CD4-positive, CD25-positive, alpha-beta regulatory T cell (primary cell): ENCODE measurements around the gene NATD1. TPM values are rescaled to one million over a fixed set of nuclear protein-coding genes. Genes with fewer than 3 reads are reported as not detected.
A peak's percentile ranks its signal among the peaks of the same experiment; 100 is the strongest.

ENCODE experiments used
- ATAC-seq, 2 donors: fragments of 150-1000 bp; cut with Tn5 transposase; one replicate each; pipeline ENCODE4 v1.10.0; 2021; ENCODE audit warnings: low read depth in 2 of 2, moderate number of reproducible peaks in 2 of 2, moderate library complexity in 1 of 2
- DNase-seq, 3 donors: peaks; one replicate each; pipeline versions ENCODE4 v3.0.0 to v3.0.0-alpha.2; 2012 to 2022; ENCODE audit warnings: mixed read lengths in 1 of 3
- H3K27ac ChIP-seq: one replicate; pipeline ENCODE4 v1.7.0; 2013; ENCODE audit warnings: mild to moderate bottlenecking, low read length; ENCODE audit not compliant: insufficient read depth, poor library complexity, severe bottlenecking
- H3K27me3 ChIP-seq: one replicate; pipeline ENCODE4 v1.7.0; 2013; ENCODE audit warnings: low read length; ENCODE audit not compliant: control insufficient read depth, insufficient read depth
- H3K36me3 ChIP-seq: one replicate; pipeline ENCODE4 v1.7.0; 2013; ENCODE audit warnings: mild to moderate bottlenecking, low read length, moderate library complexity; ENCODE audit not compliant: control insufficient read depth, insufficient read depth
- H3K4me1 ChIP-seq: 2 replicates; pipeline ENCODE4 v1.7.0; 2013; ENCODE audit warnings: mild to moderate bottlenecking, low read length; ENCODE audit not compliant: insufficient read depth, control insufficient read depth, poor library complexity, severe bottlenecking
- H3K4me3 ChIP-seq: one replicate; pipeline ENCODE4 v1.7.0; 2013; ENCODE audit warnings: low read depth, mild to moderate bottlenecking, low read length, moderate library complexity
- H3K9me3 ChIP-seq, 2 experiments: 1 replicate in 1 of 2; 2 replicates in 1 of 2; pipeline ENCODE4 v1.7.0; 2013; ENCODE audit warnings: low read length in 2 of 2, mild to moderate bottlenecking in 1 of 2, moderate library complexity in 1 of 2; ENCODE audit not compliant: control insufficient read depth in 2 of 2
- H3K27ac Mint-ChIP-seq, 3 donors: one replicate each; pipeline ENCODE4 v1.8.0; 2020 to 2022; ENCODE audit warnings: mild to moderate bottlenecking in 3 of 3, mixed read lengths in 3 of 3, moderate library complexity in 2 of 3
- H3K27me3 Mint-ChIP-seq: one replicate; pipeline ENCODE4 v1.8.0; 2022; ENCODE audit warnings: mild to moderate bottlenecking, mixed read lengths
- H3K36me3 Mint-ChIP-seq: one replicate; pipeline ENCODE4 v1.8.0; 2020; ENCODE audit warnings: mixed read lengths
- H3K4me1 Mint-ChIP-seq, 4 donors: one replicate each; pipeline ENCODE4 v1.8.0; 2020 to 2022; ENCODE audit warnings: mixed read lengths in 4 of 4, mild to moderate bottlenecking in 1 of 4
- H3K4me3 Mint-ChIP-seq, 4 donors: one replicate each; pipeline ENCODE4 v1.8.0; 2020 to 2022; ENCODE audit warnings: mild to moderate bottlenecking in 4 of 4, mixed read lengths in 4 of 4, moderate library complexity in 3 of 4
- H3K9me3 Mint-ChIP-seq, 7 donors: one replicate each; pipeline ENCODE4 v1.8.0; 2020 to 2022; ENCODE audit warnings: mixed read lengths in 7 of 7, mild to moderate bottlenecking in 3 of 7, moderate library complexity in 2 of 7
- polyA plus RNA-seq, 4 donors: library from polyadenylated mRNA; unstranded; fragments of 300-500 nt; fragmentation: Illumina TruSeq; gene quantifications; one replicate each; pipeline ENCODE4 v1.2.3, GENCODE V29; 2021
- total RNA-seq: library from RNA; stranded (reverse); gene quantifications from one replicate; pipeline ENCODE4 v1.2.3, GENCODE V29; 2022

Gene NATD1
- total and polyA plus RNA-seq, 5 donors from 2014 or later = 2.8 to 12.7 (median 2.9) TPM

GRCh38 chr17:21268596-21269188, 15.5 kb upstream of the NATD1 start:
- Histone ChIP-seq H3K27ac (peak overlapping the region; percentile 43), H3K36me3 (no peaks in the 10 kb centered on the region), H3K27me3 (no peaks in the 10 kb centered on the region), H3K4me3 (no peak overlapping the region), H3K9me3 (no peaks in the 10 kb centered on the region), H3K4me1 (peaks cover 16% of the 10 kb centered on the region)
- DNase-seq (no peak), ATAC-seq (peak in 1 of 2 donors; percentile 3)
- H3K36me3 Mint-ChIP-seq = no peaks in the 10 kb centered on the region
- no peaks in the 10 kb centered on the region for H3K27me3 Mint-ChIP-seq
- H3K4me3 Mint-ChIP-seq = peak overlapping the region in 2 of 4 donors; percentile 54 to 60
- H3K4me1 Mint-ChIP-seq = peaks cover 3 to 29% (median 18%) of the 10 kb centered on the region in 4 donors
- H3K9me3 Mint-ChIP-seq = no peaks in the 10 kb centered on the region
- H3K27ac Mint-ChIP-seq = peak overlapping the region; percentile 78 to 84 (median 83)

- H3K27ac Mint-ChIP-seq = no peak overlapping the region
- peaks cover 4% of the 10 kb centered on the region for H3K27me3 Mint-ChIP-seq
- no peak overlapping the region for H3K4me3 Mint-ChIP-seq
- peaks cover 8% of the 10 kb centered on the region for H3K4me1 ChIP-seq
- H3K9me3 ChIP-seq = no peaks in the 10 kb centered on the region
- H3K4me3 ChIP-seq = no peak overlapping the region
- no peak overlapping the region for H3K27ac ChIP-seq
- H3K4me1 Mint-ChIP-seq = peaks cover 3 to 20% (median 9%) of the 10 kb centered on the region in 4 donors
- no peaks in the 10 kb centered on the region for H3K36me3 Mint-ChIP-seq
- no peaks in the 10 kb centered on the region for H3K9me3 Mint-ChIP-seq
- H3K27me3 ChIP-seq = no peaks in the 10 kb centered on the region
- H3K36me3 ChIP-seq = no peaks in the 10 kb centered on the region
- no peak for ATAC-seq
- no peak for DNase-seq
These were observed 10.2 kb upstream of the NATD1 start for GRCh38 chr17:21263376-21263775.

- no peaks in the 10 kb centered on the region for H3K9me3 ChIP-seq
- no peaks in the 10 kb centered on the region for H3K4me1 ChIP-seq
- Mint-ChIP-seq H3K27me3 (peaks cover 4% of the 10 kb centered on the region), H3K27ac (no peak overlapping the region), H3K4me1 (peaks cover 6 to 18% (median 8%) of the 10 kb centered on the region in 4 donors), H3K9me3 (peaks cover 0 to 2% (median 0%) of the 10 kb centered on the region in 7 donors), H3K4me3 (no peak overlapping the region), H3K36me3 (no peaks in the 10 kb centered on the region)
- no peak overlapping the region for H3K27ac ChIP-seq
- DNase-seq (no peak), ATAC-seq (no peak)
- no peak overlapping the region for H3K4me3 ChIP-seq
- no peaks in the 10 kb centered on the region for H3K36me3 ChIP-seq
- no peaks in the 10 kb centered on the region for H3K27me3 ChIP-seq
These were observed 9.2 kb upstream of the NATD1 start for GRCh38 chr17:21262259-21262993.

GRCh38 chr17:21258593-21258992, 5.4 kb upstream of the NATD1 start:
- no peak for DNase-seq
- no peaks in the 10 kb centered on the region for H3K27me3 ChIP-seq

GRCh38 chr17:21253646-21254441, 634 bp upstream of the NATD1 start:
- Histone ChIP-seq H3K36me3 (no peaks in the 10 kb centered on the region), H3K9me3 (no peaks in the 10 kb centered on the region), H3K4me1 (peaks cover 35% of the 10 kb centered on the region), H3K4me3 (peak overlapping the region; percentile 82), H3K27ac (peak overlapping the region; percentile 68), H3K27me3 (no peaks in the 10 kb centered on the region)
- DNase-seq (no peak), ATAC-seq (peak; percentile 13 to 15)
- Mint-ChIP-seq H3K9me3 (peaks cover 0 to 2% (median 0%) of the 10 kb centered on the region in 7 donors), H3K36me3 (peaks cover 4% of the 10 kb centered on the region), H3K27me3 (peaks cover 9% of the 10 kb centered on the region), H3K4me3 (peak overlapping the region; percentile 92 to 99 (median 96)), H3K4me1 (peaks cover 20 to 58% (median 34%) of the 10 kb centered on the region in 4 donors), H3K27ac (peak overlapping the region; percentile 93 to 99 (median 94))

More at GRCh38 chr17:21258593-21258992, 5.4 kb upstream of the NATD1 start:
- no peak for ATAC-seq
- H3K9me3 Mint-ChIP-seq = peaks cover 0 to 2% (median 0%) of the 10 kb centered on the region in 7 donors
- peaks cover 5 to 22% (median 9%) of the 10 kb centered on the region in 4 donors for H3K4me1 Mint-ChIP-seq
- no peaks in the 10 kb centered on the region for H3K36me3 Mint-ChIP-seq
- Histone ChIP-seq H3K27ac (no peak overlapping the region), H3K4me1 (peaks cover 7% of the 10 kb centered on the region), H3K36me3 (no peaks in the 10 kb centered on the region), H3K9me3 (no peaks in the 10 kb centered on the region), H3K4me3 (no peak overlapping the region)
- H3K27ac Mint-ChIP-seq = peak overlapping the region in 1 of 3 donors; percentile 67
- peak overlapping the region in 2 of 4 donors; percentile 0 to 44 for H3K4me3 Mint-ChIP-seq
- H3K27me3 Mint-ChIP-seq = peaks cover 5% of the 10 kb centered on the region

- Mint-ChIP-seq H3K4me1 (peaks cover 14 to 60% (median 38%) of the 10 kb centered on the region in 4 donors), H3K27me3 (peaks cover 9% of the 10 kb centered on the region), H3K27ac (peak overlapping the region; percentile 52 to 88 (median 87)), H3K36me3 (peaks cover 4% of the 10 kb centered on the region), H3K4me3 (peak overlapping the region; percentile 88 to 93 (median 90)), H3K9me3 (no peaks in the 10 kb centered on the region)
- DNase-seq (no peak), ATAC-seq (no peak)
- no peaks in the 10 kb centered on the region for H3K27me3 ChIP-seq
- H3K4me3 ChIP-seq = peak overlapping the region; percentile 66
- no peaks in the 10 kb centered on the region for H3K36me3 ChIP-seq
- H3K9me3 ChIP-seq = no peaks in the 10 kb centered on the region
- peaks cover 35% of the 10 kb centered on the region for H3K4me1 ChIP-seq
- peak overlapping the region; percentile 33 for H3K27ac ChIP-seq
These were observed 868 bp downstream of the NATD1 start for GRCh38 chr17:21252289-21252795.

- Mint-ChIP-seq H3K9me3 (no peaks in the 10 kb centered on the region), H3K27me3 (peaks cover 9% of the 10 kb centered on the region), H3K27ac (peak overlapping the region in 2 of 3 donors; percentile 52 to 87), H3K4me1 (peaks cover 14 to 61% (median 39%) of the 10 kb centered on the region in 4 donors), H3K4me3 (peak overlapping the region; percentile 88 to 93 (median 90)), H3K36me3 (peaks cover 4% of the 10 kb centered on the region)
- Histone ChIP-seq H3K9me3 (no peaks in the 10 kb centered on the region), H3K27ac (peak overlapping the region; percentile 1), H3K4me3 (no peak overlapping the region), H3K27me3 (no peaks in the 10 kb centered on the region), H3K36me3 (no peaks in the 10 kb centered on the region), H3K4me1 (peaks cover 35% of the 10 kb centered on the region)
- no peak for DNase-seq
- no peak for ATAC-seq
These were observed 1.7 kb downstream of the NATD1 start for GRCh38 chr17:21251337-21252010.
